Naive thymus-derived CD4-positive, alpha-beta T cell (primary cell): ENCODE data around the gene MIS18A. TPM values are rescaled to one million over a fixed set of nuclear protein-coding genes. Genes with fewer than 3 reads are reported as not detected.
A peak's percentile ranks its signal among the peaks of the same experiment; 100 is the strongest.

Experiments
- ATAC-seq: fragments of 150-1000 bp; cut with Tn5 transposase; 2 replicates; pipeline ENCODE4 v1.10.0; 2021; ENCODE audit warnings: mild to moderate bottlenecking, moderate library complexity
- CTCF ChIA-PET: fragments of 350-600 bp; sonication (Branson Sonifier 250); formaldehyde crosslinking; loops from one replicate; lab custom pipeline; 2021; ENCODE audit warnings: antibody characterized with exemption; lab: Charles Lee
- POLR2A ChIA-PET: fragments of 350-600 bp; sonication (Branson Sonifier 250); formaldehyde crosslinking; loops from one replicate; lab custom pipeline; 2021; ENCODE audit warnings: antibody characterized with exemption, inconsistent platforms; lab: Charles Lee
- DNase-seq, 9 donors: peaks; one replicate each; pipeline versions ENCODE4 v3.0.0 to v3.0.0-alpha.2; 2020 to 2022; ENCODE audit warnings: mixed read lengths in 1 of 9
- H3K27ac ChIP-seq: one replicate; pipeline ENCODE4 v1.7.0; 2013; ENCODE audit warnings: mild to moderate bottlenecking, low read depth, low read length, moderate library complexity
- H3K27me3 ChIP-seq, 2 donors: one replicate each; pipeline ENCODE4 v1.7.0; 2013; ENCODE audit warnings: low read length in 2 of 2, mild to moderate bottlenecking in 2 of 2, moderate library complexity in 2 of 2; ENCODE audit not compliant: control insufficient read depth in 2 of 2, insufficient read depth in 2 of 2
- H3K36me3 ChIP-seq, 3 experiments: 1 replicate in 2 of 3; 2 replicates in 1 of 3; pipeline ENCODE4 v1.7.0; 2013; ENCODE audit warnings: low read length in 3 of 3, mild to moderate bottlenecking in 3 of 3, moderate library complexity in 1 of 3; ENCODE audit not compliant: insufficient read depth in 3 of 3, control insufficient read depth in 2 of 3
- H3K4me1 ChIP-seq, 2 donors: one replicate each; pipeline ENCODE4 v1.7.0; 2013; ENCODE audit warnings: low read length in 2 of 2, mild to moderate bottlenecking in 2 of 2, moderate library complexity in 1 of 2; ENCODE audit not compliant: control insufficient read depth in 2 of 2, insufficient read depth in 2 of 2
- H3K4me3 ChIP-seq: 2 replicates; pipeline ENCODE4 v1.7.0; 2013; ENCODE audit warnings: mild to moderate bottlenecking, low read length
- H3K9me3 ChIP-seq, 3 experiments: 1 replicate in 2 of 3; 2 replicates in 1 of 3; pipeline ENCODE4 v1.7.0; 2013; ENCODE audit warnings: low read length in 3 of 3; ENCODE audit not compliant: control insufficient read depth in 2 of 3
- H3K27ac Mint-ChIP-seq, 9 donors: one replicate each; pipeline ENCODE4 v1.8.0; 2020 to 2022; ENCODE audit warnings: mixed read lengths in 9 of 9, mild to moderate bottlenecking in 8 of 9, moderate library complexity in 5 of 9, inconsistent platforms in 2 of 9
- H3K27me3 Mint-ChIP-seq, 5 donors: one replicate each; pipeline ENCODE4 v1.8.0; 2021 to 2022; ENCODE audit warnings: mixed read lengths in 5 of 5, mild to moderate bottlenecking in 1 of 5
- H3K36me3 Mint-ChIP-seq, 5 donors: one replicate each; pipeline ENCODE4 v1.8.0; 2020 to 2022; ENCODE audit warnings: mixed read lengths in 5 of 5, mild to moderate bottlenecking in 3 of 5, inconsistent platforms in 1 of 5
- H3K4me1 Mint-ChIP-seq, 7 donors: one replicate each; pipeline ENCODE4 v1.8.0; 2020 to 2022; ENCODE audit warnings: mixed read lengths in 7 of 7, mild to moderate bottlenecking in 3 of 7, inconsistent platforms in 1 of 7
- H3K4me3 Mint-ChIP-seq, 10 donors: one replicate each; pipeline ENCODE4 v1.8.0; 2020 to 2022; ENCODE audit warnings: mild to moderate bottlenecking in 10 of 10, mixed read lengths in 10 of 10, moderate library complexity in 6 of 10, inconsistent platforms in 2 of 10
- H3K9me3 Mint-ChIP-seq, 11 donors: one replicate each; pipeline ENCODE4 v1.8.0; 2020 to 2022; ENCODE audit warnings: mixed read lengths in 11 of 11, mild to moderate bottlenecking in 4 of 11, inconsistent platforms in 1 of 11, moderate library complexity in 1 of 11
- intact Hi-C, 2 donors: fragments of 100-400 bp; cut with micrococcal nuclease; formaldehyde crosslinking; loops; one replicate each; pipeline ENCODE4 v1.15.1; 2023
- polyA plus RNA-seq, 2 donors: library from polyadenylated mRNA; unstranded; fragments of 300-500 nt; fragmentation: Illumina TruSeq; gene quantifications; one replicate each; pipeline ENCODE4 v1.2.3, GENCODE V29; 2021
- total RNA-seq, 6 experiments: library from RNA in 5 of 6; stranded (reverse) in 5 of 6; gene quantifications; 1 replicate in 5 of 6; 2 replicates in 1 of 6; pipeline ENCODE4 v1.2.3 and lab custom pipeline; 2021 to 2026

MIS18A gene
- total and polyA plus RNA-seq, 7 experiments from 2014 or later = 3.3 to 16.4 (median 9.4) TPM

GRCh38 chr21:32307706-32308105 is 28.9 kb upstream of the MIS18A start:
- H3K36me3 ChIP-seq = peaks cover 0 to 17% (median 0%) of the 10 kb centered on the region in 3 experiments
- ATAC-seq (no peak), DNase-seq (no peak)
- no peak overlapping the region for H3K4me3 ChIP-seq
- no peaks in the 10 kb centered on the region for H3K4me1 ChIP-seq
- H3K27me3 ChIP-seq = no peaks in the 10 kb centered on the region
- no peaks in the 10 kb centered on the region for H3K9me3 ChIP-seq
- ChIA-PET POLR2A (no interaction called here), CTCF (no interaction called here)
- intact Hi-C loops = no loop called here
- Mint-ChIP-seq H3K4me3 (no peak overlapping the region), H3K4me1 (peaks cover 0 to 4% (median 0%) of the 10 kb centered on the region in 7 donors), H3K9me3 (no peaks in the 10 kb centered on the region), H3K27me3 (no peaks in the 10 kb centered on the region), H3K36me3 (peaks cover 0 to 30% (median 0%) of the 10 kb centered on the region in 5 donors), H3K27ac (no peak overlapping the region)
- no peak overlapping the region for H3K27ac ChIP-seq

GRCh38 chr21:32306021-32306780 is 27.4 kb upstream of the MIS18A start:
- DNase-seq = no peak
- Histone ChIP-seq H3K9me3 (no peaks in the 10 kb centered on the region), H3K4me1 (no peaks in the 10 kb centered on the region), H3K36me3 (peaks cover 0 to 7% (median 0%) of the 10 kb centered on the region in 3 experiments), H3K27me3 (no peaks in the 10 kb centered on the region), H3K4me3 (no peak overlapping the region), H3K27ac (no peak overlapping the region)
- Mint-ChIP-seq H3K9me3 (no peaks in the 10 kb centered on the region), H3K4me1 (peaks cover 0 to 4% (median 0%) of the 10 kb centered on the region in 7 donors), H3K4me3 (no peak overlapping the region), H3K27ac (no peak overlapping the region), H3K36me3 (peaks cover 0 to 25% (median 2%) of the 10 kb centered on the region in 5 donors), H3K27me3 (no peaks in the 10 kb centered on the region)
- ChIA-PET POLR2A (no interaction called here), CTCF (no interaction called here)
- intact Hi-C loops = no loop called here
- ATAC-seq = no peak

GRCh38 chr21:32304998-32305397 is 26.1 kb upstream of the MIS18A start:
- H3K9me3 Mint-ChIP-seq = no peaks in the 10 kb centered on the region
- H3K36me3 Mint-ChIP-seq = peaks cover 0 to 26% (median 7%) of the 10 kb centered on the region in 5 donors
- intact Hi-C loops = no loop called here
- no peak overlapping the region for H3K27ac ChIP-seq
- H3K4me3 Mint-ChIP-seq = no peak overlapping the region
- H3K27me3 ChIP-seq = no peaks in the 10 kb centered on the region
- H3K4me1 Mint-ChIP-seq = peaks cover 0 to 4% (median 0%) of the 10 kb centered on the region in 7 donors
- ATAC-seq = no peak
- H3K4me3 ChIP-seq = no peak overlapping the region
- H3K9me3 ChIP-seq = no peaks in the 10 kb centered on the region
- peaks cover 0 to 7% (median 0%) of the 10 kb centered on the region in 3 experiments for H3K36me3 ChIP-seq
- ChIA-PET POLR2A (no interaction called here), CTCF (interaction anchor here (0.7 kb wide), 1 partner anchor 14 kb away, joined by 5 read pairs; no protein-coding TSS in a partner anchor)
- no peak overlapping the region for H3K27ac Mint-ChIP-seq
- H3K4me1 ChIP-seq = no peaks in the 10 kb centered on the region
- no peaks in the 10 kb centered on the region for H3K27me3 Mint-ChIP-seq
- no peak for DNase-seq

GRCh38 chr21:32303385-32303784 is 24.5 kb upstream of the MIS18A start:
- Histone ChIP-seq H3K4me1 (no peaks in the 10 kb centered on the region), H3K36me3 (peaks cover 0 to 3% (median 0%) of the 10 kb centered on the region in 3 experiments), H3K9me3 (no peaks in the 10 kb centered on the region), H3K27me3 (no peaks in the 10 kb centered on the region), H3K4me3 (no peak overlapping the region), H3K27ac (no peak overlapping the region)
- H3K4me1 Mint-ChIP-seq = peaks cover 0 to 4% (median 0%) of the 10 kb centered on the region in 7 donors
- DNase-seq (no peak), ATAC-seq (no peak)
- H3K36me3 Mint-ChIP-seq = peaks cover 0 to 22% (median 7%) of the 10 kb centered on the region in 5 donors
- no peak overlapping the region for H3K4me3 Mint-ChIP-seq
- intact Hi-C loops = no loop called here
- H3K27ac Mint-ChIP-seq = no peak overlapping the region
- POLR2A ChIA-PET = no interaction called here
- no peaks in the 10 kb centered on the region for H3K27me3 Mint-ChIP-seq
- H3K9me3 Mint-ChIP-seq = no peaks in the 10 kb centered on the region
- CTCF ChIA-PET = no interaction called here

GRCh38 chr21:32302560-32302959 is 23.7 kb upstream of the MIS18A start:
- ATAC-seq = no peak
- H3K4me1 Mint-ChIP-seq = peaks cover 0 to 4% (median 0%) of the 10 kb centered on the region in 7 donors
- no peak overlapping the region for H3K27ac ChIP-seq
- no peaks in the 10 kb centered on the region for H3K4me1 ChIP-seq
- peaks cover 0 to 21% (median 7%) of the 10 kb centered on the region in 5 donors for H3K36me3 Mint-ChIP-seq
- no peak overlapping the region for H3K27ac Mint-ChIP-seq
- no peak overlapping the region for H3K4me3 ChIP-seq
- no peaks in the 10 kb centered on the region for H3K9me3 Mint-ChIP-seq
- H3K4me3 Mint-ChIP-seq = no peak overlapping the region
- intact Hi-C loops = no loop called here
- peaks cover 0 to 3% (median 0%) of the 10 kb centered on the region in 3 experiments for H3K36me3 ChIP-seq
- H3K27me3 ChIP-seq = no peaks in the 10 kb centered on the region
- H3K27me3 Mint-ChIP-seq = no peaks in the 10 kb centered on the region
- POLR2A ChIA-PET = no interaction called here
- CTCF ChIA-PET = no interaction called here
- H3K9me3 ChIP-seq = no peaks in the 10 kb centered on the region
- no peak for DNase-seq

- Mint-ChIP-seq H3K27me3 (no peaks in the 10 kb centered on the region), H3K9me3 (no peaks in the 10 kb centered on the region), H3K27ac (peak overlapping the region in 1 of 9 donors; percentile 4), H3K36me3 (peaks cover 0 to 16% (median 3%) of the 10 kb centered on the region in 5 donors), H3K4me1 (peaks cover 0 to 4% (median 0%) of the 10 kb centered on the region in 7 donors), H3K4me3 (no peak overlapping the region)
- Histone ChIP-seq H3K9me3 (no peaks in the 10 kb centered on the region), H3K36me3 (peaks cover 0 to 3% (median 0%) of the 10 kb centered on the region in 3 experiments), H3K4me1 (no peaks in the 10 kb centered on the region), H3K27me3 (no peaks in the 10 kb centered on the region), H3K4me3 (no peak overlapping the region), H3K27ac (no peak overlapping the region)
- ATAC-seq = no peak
- CTCF ChIA-PET = no interaction called here
- POLR2A ChIA-PET = no interaction called here
- intact Hi-C loops = no loop called here
- DNase-seq = no peak
Measured at GRCh38 chr21:32301596-32301995, 22.7 kb upstream of the MIS18A start.
